Stimulated activated CD8-positive, alpha-beta memory T cell treated with anti-CD3 and anti-CD28 coated beads, Interleukin-2, amount 100 ng/mL, for 1 hour (primary cell): ENCODE data around the gene TRIM45.

ENCODE experiments used
- DNase-seq, 2 donors: peaks; one replicate each; pipeline ENCODE4 v3.0.0-alpha.2; 2020; ENCODE audit warnings: low read depth in 2 of 2

Gene TRIM45

GRCh38 chr1:117101334-117101733 lies 20.2 kb downstream of the TRIM45 start:
- no peak for DNase-seq

GRCh38 chr1:117098287-117098890 lies 23.2 kb downstream of the TRIM45 start:
- DNase-seq: no peak

GRCh38 chr1:117097443-117097842 lies 24.1 kb downstream of the TRIM45 start:
- no peak for DNase-seq

- no peak for DNase-seq
Measured at GRCh38 chr1:117096951-117097408, 24.6 kb downstream of the TRIM45 start.

- no peak for DNase-seq
Measured at GRCh38 chr1:117094841-117095604, 26.5 kb downstream of the TRIM45 start.

GRCh38 chr1:117093870-117094621 lies 27.5 kb downstream of the TRIM45 start:
- DNase-seq: no peak

GRCh38 chr1:117093091-117093534 lies 28.4 kb downstream of the TRIM45 start:
- no peak for DNase-seq

- no peak for DNase-seq
Measured at GRCh38 chr1:117092594-117092993, 29.0 kb downstream of the TRIM45 start.

GRCh38 chr1:117089996-117090395 lies 31.6 kb downstream of the TRIM45 start:
- no peak for DNase-seq

GRCh38 chr1:117087686-117088085 lies 33.9 kb downstream of the TRIM45 start:
- no peak for DNase-seq

GRCh38 chr1:117084231-117084630 lies 37.3 kb downstream of the TRIM45 start:
- no peak for DNase-seq

- DNase-seq: no peak
Measured at GRCh38 chr1:117079737-117080136, 41.8 kb downstream of the TRIM45 start.

- no peak for DNase-seq
Measured at GRCh38 chr1:117077267-117077666, 44.3 kb downstream of the TRIM45 start.

GRCh38 chr1:117076648-117077047 lies 44.9 kb downstream of the TRIM45 start:
- no peak for DNase-seq

GRCh38 chr1:117070124-117070523 lies 51.4 kb downstream of the TRIM45 start:
- no peak for DNase-seq

GRCh38 chr1:117069220-117069844 lies 52.2 kb downstream of the TRIM45 start:
- DNase-seq: no peak

GRCh38 chr1:117068580-117068979 lies 53.0 kb downstream of the TRIM45 start:
- DNase-seq: no peak

GRCh38 chr1:117067533-117068370 lies 53.8 kb downstream of the TRIM45 start:
- DNase-seq: no peak

GRCh38 chr1:117066367-117066766 lies 55.2 kb downstream of the TRIM45 start:
- no peak for DNase-seq

- DNase-seq: no peak
Measured at GRCh38 chr1:117061986-117062415, 59.5 kb downstream of the TRIM45 start.
